ENCODE data around the gene NLRC4.
"Not testable (repeated sequence)": the region's sequence is repeated elsewhere in the genome, so short reads cannot be mapped to it uniquely, and the experiment has no call there.

Gene NLRC4, protein sequence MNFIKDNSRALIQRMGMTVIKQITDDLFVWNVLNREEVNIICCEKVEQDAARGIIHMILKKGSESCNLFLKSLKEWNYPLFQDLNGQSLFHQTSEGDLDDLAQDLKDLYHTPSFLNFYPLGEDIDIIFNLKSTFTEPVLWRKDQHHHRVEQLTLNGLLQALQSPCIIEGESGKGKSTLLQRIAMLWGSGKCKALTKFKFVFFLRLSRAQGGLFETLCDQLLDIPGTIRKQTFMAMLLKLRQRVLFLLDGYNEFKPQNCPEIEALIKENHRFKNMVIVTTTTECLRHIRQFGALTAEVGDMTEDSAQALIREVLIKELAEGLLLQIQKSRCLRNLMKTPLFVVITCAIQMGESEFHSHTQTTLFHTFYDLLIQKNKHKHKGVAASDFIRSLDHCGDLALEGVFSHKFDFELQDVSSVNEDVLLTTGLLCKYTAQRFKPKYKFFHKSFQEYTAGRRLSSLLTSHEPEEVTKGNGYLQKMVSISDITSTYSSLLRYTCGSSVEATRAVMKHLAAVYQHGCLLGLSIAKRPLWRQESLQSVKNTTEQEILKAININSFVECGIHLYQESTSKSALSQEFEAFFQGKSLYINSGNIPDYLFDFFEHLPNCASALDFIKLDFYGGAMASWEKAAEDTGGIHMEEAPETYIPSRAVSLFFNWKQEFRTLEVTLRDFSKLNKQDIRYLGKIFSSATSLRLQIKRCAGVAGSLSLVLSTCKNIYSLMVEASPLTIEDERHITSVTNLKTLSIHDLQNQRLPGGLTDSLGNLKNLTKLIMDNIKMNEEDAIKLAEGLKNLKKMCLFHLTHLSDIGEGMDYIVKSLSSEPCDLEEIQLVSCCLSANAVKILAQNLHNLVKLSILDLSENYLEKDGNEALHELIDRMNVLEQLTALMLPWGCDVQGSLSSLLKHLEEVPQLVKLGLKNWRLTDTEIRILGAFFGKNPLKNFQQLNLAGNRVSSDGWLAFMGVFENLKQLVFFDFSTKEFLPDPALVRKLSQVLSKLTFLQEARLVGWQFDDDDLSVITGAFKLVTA

DNA sequence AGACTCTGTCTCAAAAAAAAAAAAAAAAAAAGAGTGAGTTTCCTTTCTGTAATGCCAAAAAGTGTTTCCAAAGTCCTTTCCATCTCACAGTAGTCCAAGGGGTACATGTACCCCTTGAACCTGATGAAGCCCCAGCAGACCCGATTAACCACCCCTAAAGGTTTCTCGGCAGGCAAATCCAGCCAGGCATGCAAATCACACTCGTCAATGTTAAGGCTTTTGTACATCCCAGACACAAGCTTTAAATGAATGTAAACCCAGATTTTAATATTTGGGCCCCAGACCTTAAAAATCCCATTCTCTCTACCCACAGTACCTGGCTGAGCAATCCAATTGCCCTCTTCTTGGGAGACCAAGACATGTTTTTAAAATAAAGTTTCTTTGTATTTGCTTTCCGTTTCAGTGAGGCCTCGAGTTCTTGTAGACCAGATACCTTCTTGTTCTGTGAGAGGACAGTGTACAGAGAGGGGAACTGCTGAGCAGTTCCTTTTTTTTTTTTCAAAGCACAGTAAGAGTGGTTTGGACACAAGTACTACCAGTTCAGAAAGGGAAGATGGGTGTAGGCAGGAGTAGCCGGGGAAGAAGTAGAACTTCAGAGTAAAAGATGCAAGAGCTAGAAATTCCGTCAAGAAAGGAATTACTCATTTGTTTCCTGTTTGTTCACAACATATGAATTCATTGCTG lies at the start of gene NLRC4:
NLRC4 (minus strand) TSS at position 465 of the 684 bp plus-strand sequence. CDS start 8,111 bp downstream, outside the sequence.
- peak; percentile 14 to 33 for DNase-seq

- DNase-seq: no peak
Observed at GRCh38 chr2:32310577-32310976, 45.9 kb upstream of the NLRC4 start.

- not testable (repeated sequence) for DNase-seq
Observed at GRCh38 chr2:32293966-32294562, 29.4 kb upstream of the NLRC4 start.

DNA sequence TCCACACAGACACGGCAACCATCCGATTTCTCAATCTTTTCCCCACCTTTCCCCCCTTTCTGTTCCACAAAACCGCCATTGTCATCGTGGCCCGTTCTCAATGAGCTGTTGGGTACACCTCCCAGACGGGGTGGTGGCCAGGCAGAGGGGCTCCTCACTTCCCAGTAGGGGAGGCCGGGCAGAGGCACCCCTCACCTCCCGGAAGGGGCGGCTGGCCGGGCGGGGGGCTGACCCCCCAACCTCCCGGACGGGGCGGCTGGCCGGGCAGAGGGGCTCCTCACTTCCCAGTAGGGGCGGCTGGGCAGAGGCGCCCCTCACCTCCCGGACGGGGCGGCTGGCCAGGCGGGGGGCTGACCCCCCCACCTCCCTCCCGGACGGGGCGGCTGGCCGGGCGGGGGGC lies 28.8 kb upstream of the NLRC4 start:
- not testable (repeated sequence) for DNase-seq

GRCh38 chr2:32291746-32292145 lies 27.1 kb upstream of the NLRC4 start:
- DNase-seq: no peak

DNA sequence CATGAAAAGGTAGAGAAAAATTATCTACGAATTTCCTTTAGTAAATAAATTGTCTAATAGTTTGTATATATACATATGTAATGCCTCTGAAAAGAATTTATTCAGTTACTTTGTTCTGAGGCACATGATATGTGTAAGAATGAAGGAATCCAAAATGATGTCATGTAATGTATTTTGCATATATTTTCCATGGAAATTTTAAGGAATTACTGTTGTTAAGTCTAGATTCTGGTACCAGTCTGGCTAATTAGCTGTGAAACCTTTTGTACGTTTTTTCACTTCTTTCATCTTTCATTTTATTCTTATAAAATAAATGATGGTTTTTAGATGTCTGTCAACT lies 25.3 kb upstream of the NLRC4 start:
- no peak for DNase-seq

DNA sequence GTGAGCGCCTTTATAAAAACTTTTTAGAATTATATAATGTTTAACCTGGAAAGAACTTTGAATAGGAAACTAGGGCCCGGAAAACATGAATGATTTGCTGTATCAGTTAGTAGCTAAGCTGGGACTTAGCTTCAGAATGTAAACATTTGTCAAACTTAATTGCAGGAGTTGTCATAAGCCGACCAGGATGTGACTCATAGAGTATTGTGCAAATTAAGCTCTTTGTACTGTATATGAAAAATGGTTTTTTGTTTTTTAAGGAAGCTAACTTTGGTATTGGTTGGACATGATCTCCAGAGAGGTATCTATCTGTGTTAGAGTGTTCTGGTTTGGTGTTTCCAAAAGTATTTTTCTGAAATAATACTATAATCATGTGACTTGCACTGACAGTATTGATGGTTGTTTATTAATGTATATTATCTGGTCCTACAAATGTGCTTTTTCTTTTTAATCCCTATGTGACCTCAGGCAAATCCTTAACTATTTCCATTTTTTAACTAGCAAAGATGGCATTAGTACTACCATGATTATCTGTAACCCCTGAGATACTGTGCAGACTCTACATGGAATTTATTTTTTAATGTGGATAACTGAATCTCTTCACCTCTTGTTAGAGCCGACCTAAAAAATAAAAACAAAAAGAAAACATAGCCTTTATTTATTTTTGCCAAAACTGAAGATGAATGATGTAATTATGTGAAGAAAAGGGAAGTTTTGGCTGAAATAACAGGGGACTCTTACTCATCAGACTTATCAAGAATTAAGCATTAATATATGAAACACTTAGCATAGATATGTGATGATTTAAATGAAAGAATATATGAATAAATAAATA lies 24.7 kb upstream of the NLRC4 start:
- no peak for DNase-seq

GRCh38 chr2:32284321-32284720 lies 19.6 kb upstream of the NLRC4 start:
- DNase-seq: peak in 1 of 2 donors; percentile 26

GRCh38 chr2:32278478-32278853 lies 13.8 kb upstream of the NLRC4 start:
- DNase-seq: no peak

GRCh38 chr2:32277674-32278477 lies 13.2 kb upstream of the NLRC4 start, which contains the start of gene YIPF4:
Gene YIPF4, plus strand, starts transcription at chr2:32277904. Its CDS starts 252 bp downstream, at chr2:32278156.
- DNase-seq: peak; percentile 93 to 96

DNA sequence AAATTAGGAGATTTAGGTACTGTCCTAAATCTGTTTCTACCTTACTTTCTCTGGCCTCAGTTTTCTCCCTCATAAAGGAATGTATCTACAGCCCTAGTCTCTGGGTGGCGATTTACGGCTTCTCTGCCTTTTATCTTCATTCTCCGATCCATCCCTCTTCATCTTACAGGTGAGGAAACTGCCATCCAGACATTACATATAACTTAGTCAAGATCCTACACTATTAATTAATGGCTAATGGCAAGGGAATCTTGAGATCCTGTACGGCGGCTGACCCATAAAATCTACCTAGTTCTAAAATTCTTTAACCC lies 12.6 kb upstream of the NLRC4 start:
- no peak for DNase-seq

- DNase-seq: not testable (repeated sequence)
Observed at GRCh38 chr2:32275790-32276189, 11.1 kb upstream of the NLRC4 start.

- DNase-seq: no peak
Observed at GRCh38 chr2:32274289-32274688, 9.6 kb upstream of the NLRC4 start.

DNA sequence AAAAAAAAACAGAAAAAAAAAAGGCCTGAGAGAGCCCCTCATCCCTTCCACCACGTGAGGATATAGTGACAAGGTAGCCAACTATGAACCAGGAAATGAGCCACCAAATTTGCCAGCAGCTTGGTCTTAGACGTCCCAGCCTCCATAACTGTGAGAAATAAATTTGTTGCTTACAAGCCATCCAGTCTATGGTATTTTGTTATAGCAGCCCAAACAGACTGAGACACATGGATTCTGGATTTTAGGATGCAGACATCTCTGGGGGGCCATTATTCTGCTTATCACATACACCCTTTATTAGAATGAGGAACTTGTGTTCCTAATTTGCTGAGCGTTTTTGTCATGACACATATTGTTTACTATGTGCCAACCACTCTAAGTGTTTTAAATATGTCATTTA lies 7.6 kb upstream of the NLRC4 start:
- no peak for DNase-seq

GRCh38 chr2:32271063-32271462 lies 6.4 kb upstream of the NLRC4 start:
- DNase-seq: no peak

- DNase-seq: peak; percentile 15 to 43
Observed at GRCh38 chr2:32262105-32262504, 2.6 kb downstream of the NLRC4 start.

- DNase-seq: no peak
Observed at GRCh38 chr2:32260376-32260775, 4.3 kb downstream of the NLRC4 start.

DNA sequence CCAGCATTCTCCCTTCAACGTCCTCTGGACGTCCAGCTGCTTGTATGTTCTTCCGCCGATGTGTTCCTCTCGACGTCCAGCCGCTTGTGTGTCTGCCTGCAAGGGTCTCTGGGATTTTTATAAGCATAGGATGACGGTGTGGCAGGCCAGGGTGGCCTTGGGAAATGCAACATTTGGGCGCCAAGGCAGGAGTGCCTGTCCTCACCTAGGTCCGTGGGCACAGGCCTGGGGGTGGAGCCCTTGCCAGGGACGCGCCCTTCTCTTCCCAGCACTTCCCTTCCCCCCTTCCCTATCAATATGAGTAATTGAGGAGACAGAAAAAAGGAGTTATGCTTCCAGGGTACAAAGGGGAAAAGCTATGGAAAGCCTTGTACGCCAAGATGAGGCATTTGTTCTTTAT lies 6.4 kb downstream of the NLRC4 start:
- no peak for DNase-seq

DNA sequence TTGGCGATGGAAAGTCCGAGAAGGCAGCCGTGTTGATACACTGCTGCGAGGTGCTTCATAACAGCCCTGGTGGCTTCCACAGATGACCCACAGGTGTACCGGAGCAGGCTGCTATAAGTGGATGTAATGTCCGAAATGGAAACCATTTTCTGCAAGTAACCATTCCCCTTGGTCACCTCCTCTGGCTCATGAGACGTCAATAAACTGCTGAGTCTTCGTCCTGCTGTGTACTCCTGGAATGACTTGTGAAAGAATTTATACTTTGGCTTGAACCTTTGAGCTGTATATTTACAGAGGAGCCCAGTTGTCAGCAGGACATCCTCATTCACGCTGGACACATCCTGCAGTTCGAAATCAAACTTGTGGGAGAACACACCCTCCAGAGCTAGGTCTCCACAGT lies 14.4 kb downstream of the NLRC4 start:
- DNase-seq: no peak

DNA sequence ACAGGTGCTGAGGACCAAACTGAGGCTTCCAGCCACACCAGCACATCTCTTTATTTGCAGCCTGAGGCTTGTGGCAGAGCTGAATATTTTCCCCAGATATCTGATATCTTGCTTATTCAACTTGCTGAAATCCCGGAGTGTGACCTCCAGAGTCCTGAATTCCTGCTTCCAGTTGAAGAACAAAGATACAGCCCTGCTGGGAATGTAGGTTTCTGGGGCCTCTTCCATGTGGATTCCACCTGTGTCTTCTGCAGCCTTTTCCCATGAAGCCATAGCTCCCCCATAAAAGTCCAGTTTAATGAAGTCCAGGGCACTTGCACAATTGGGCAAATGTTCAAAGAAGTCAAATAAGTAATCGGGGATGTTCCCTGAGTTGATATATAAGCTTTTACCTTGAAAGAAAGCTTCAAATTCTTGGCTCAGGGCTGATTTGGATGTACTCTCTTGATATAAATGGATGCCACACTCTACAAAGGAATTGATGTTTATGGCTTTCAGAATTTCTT lies 14.9 kb downstream of the NLRC4 start:
- no peak for DNase-seq

- no peak for DNase-seq
Observed at GRCh38 chr2:32248299-32248698, 16.4 kb downstream of the NLRC4 start.
